Fibroblast of lung (primary cell): ENCODE results near the gene UGGT1. TPM values are rescaled to one million over a fixed set of nuclear protein-coding genes. Genes with fewer than 3 reads are reported as not detected.

ENCODE experiments used
- DNase-seq, 2 donors: peaks; one replicate each; pipeline versions ENCODE4 v3.0.0 to v3.0.0-alpha.2; 2010; ENCODE audit warnings: low read depth in 2 of 2
- H2AFZ ChIP-seq: 2 replicates; pipeline ENCODE4 v1.5.1; 2012; ENCODE audit warnings: low read length, control low read depth, inconsistent platforms
- H3K27ac ChIP-seq: 2 replicates; pipeline ENCODE4 v1.5.1; 2011; ENCODE audit warnings: low read length, control low read depth; ENCODE audit not compliant: insufficient read depth
- H3K27me3 ChIP-seq: 2 replicates; pipeline ENCODE4 v1.5.1; 2011; ENCODE audit warnings: mild to moderate bottlenecking, low read length; ENCODE audit not compliant: control insufficient read depth, insufficient read depth
- H3K36me3 ChIP-seq: 2 replicates; pipeline ENCODE4 v1.5.1; 2011; ENCODE audit warnings: low read length; ENCODE audit not compliant: control insufficient read depth, insufficient read depth
- H3K4me1 ChIP-seq: 2 replicates; pipeline ENCODE4 v1.5.1; 2011; ENCODE audit warnings: low read length; ENCODE audit not compliant: control insufficient read depth, insufficient read depth; ENCODE audit errors: extremely low read depth
- H3K4me2 ChIP-seq: 2 replicates; pipeline ENCODE4 v1.5.1; 2011; ENCODE audit warnings: low read length, control low read depth; ENCODE audit not compliant: insufficient read depth; ENCODE audit errors: extremely low read depth
- H3K4me3 ChIP-seq, 4 experiments: fragments of 200-600 bp in 1 of 4; sonication (generic) in 1 of 4; replicated peaks in 1 of 4; 2 replicates each; pipeline ENCODE4 v1.5.1; 2011 to 2016; ENCODE audit warnings: low read length in 4 of 4, low read depth in 3 of 4, mild to moderate bottlenecking in 3 of 4, control low read depth in 2 of 4, inconsistent platforms in 1 of 4, mixed read lengths in 1 of 4; ENCODE audit not compliant: insufficient read depth in 1 of 4; ENCODE audit errors: control extremely low read depth in 1 of 4
- H3K79me2 ChIP-seq: 2 replicates; pipeline ENCODE4 v1.5.1; 2012; ENCODE audit warnings: mild to moderate bottlenecking, low read length, inconsistent platforms; ENCODE audit not compliant: control insufficient read depth, insufficient read depth
- H3K9ac ChIP-seq: 2 replicates; pipeline ENCODE4 v1.5.1; 2011; ENCODE audit warnings: mild to moderate bottlenecking, low read length, control low read depth; ENCODE audit not compliant: insufficient read depth
- H3K9me3 ChIP-seq: 2 replicates; pipeline ENCODE4 v1.5.1; 2012; ENCODE audit warnings: low read depth, low read length; ENCODE audit not compliant: control insufficient read depth, insufficient read depth
- H4K20me1 ChIP-seq: 2 replicates; pipeline ENCODE4 v1.5.1; 2011; ENCODE audit warnings: low read length; ENCODE audit not compliant: control insufficient read depth, insufficient read depth; ENCODE audit errors: extremely low read depth
- CTCF ChIP-seq, 2 donors: IDR thresholded peaks in 1 of 2; conservative IDR thresholded peaks in 1 of 2; 1 replicate in 1 of 2; 2 replicates in 1 of 2; pipeline ENCODE4 v1.5.1; 2011 to 2012; ENCODE audit warnings: low read length in 2 of 2, control low read depth in 1 of 2, inconsistent platforms in 1 of 2, low read depth in 1 of 2, mild to moderate bottlenecking in 1 of 2
- EZH2 ChIP-seq: IDR thresholded peaks from 2 replicates; pipeline ENCODE4 v1.5.1; 2012; ENCODE audit warnings: low read length, control low read depth, mild to moderate bottlenecking; ENCODE audit errors: missing control alignments
- polyA plus RNA-seq, 2 donors: library from polyadenylated mRNA; depleted of rRNA in 1 of 2; stranded (reverse) in 1 of 2; unstranded in 1 of 2; fragments of >200 nt; gene quantifications; 2 replicates each; pipeline ENCODE4 v1.2.1, GENCODE V29; 2011 to 2012; ENCODE audit warnings: missing spikeins in 1 of 2
- total RNA-seq: library from RNA; depleted of rRNA; stranded (reverse); fragments of >200 nt; gene quantifications from 2 replicates; pipeline ENCODE4 v1.2.1, GENCODE V29; 2014

UGGT1 gene
- total and polyA plus RNA-seq, 2 donors (not counting 1 experiment from before 2014, with no cell fraction given): 59.3 to 87.9 TPM

GRCh38 chr2:128214866-128215460, 124.0 kb downstream of the UGGT1 start:
- Histone ChIP-seq H3K36me3 (no peaks in the 10 kb centered on the region), H3K79me2 (no peaks in the 10 kb centered on the region), H4K20me1 (no peaks in the 10 kb centered on the region), H3K4me2 (no peak overlapping the region), H3K9ac (no peak overlapping the region), H3K4me1 (no peaks in the 10 kb centered on the region), H3K9me3 (no peaks in the 10 kb centered on the region), H2AFZ (no peak overlapping the region), H3K4me3 (no peak overlapping the region), H3K27me3 (no peaks in the 10 kb centered on the region), H3K27ac (no peak overlapping the region)
- no peak for DNase-seq
- no peak for TF ChIP-seq EZH2
- TF ChIP-seq CTCF (conservative IDR thresholded peaks at IDR 0.05 in 1 of 2, IDR thresholded peaks at IDR 0.05 in 1 of 2; ENCODE audit: low read depth in 1 of 2, low read length in 2 of 2): no peak

- H3K9ac ChIP-seq: no peak overlapping the region
- TF ChIP-seq CTCF (conservative IDR thresholded peaks at IDR 0.05 in 1 of 2, IDR thresholded peaks at IDR 0.05 in 1 of 2; ENCODE audit: low read depth in 1 of 2, low read length in 2 of 2) (no peak), EZH2 (no peak)
- DNase-seq: peak in 1 of 2 donors; percentile 59
- H4K20me1 ChIP-seq: no peaks in the 10 kb centered on the region
- no peaks in the 10 kb centered on the region for H3K9me3 ChIP-seq
- H3K36me3 ChIP-seq: no peaks in the 10 kb centered on the region
- H3K4me2 ChIP-seq: no peak overlapping the region
- H3K4me3 ChIP-seq: no peak overlapping the region
- no peaks in the 10 kb centered on the region for H3K27me3 ChIP-seq
- no peak overlapping the region for H2AFZ ChIP-seq
- no peaks in the 10 kb centered on the region for H3K79me2 ChIP-seq
- H3K4me1 ChIP-seq: no peaks in the 10 kb centered on the region
- no peak overlapping the region for H3K27ac ChIP-seq
Observed at GRCh38 chr2:128215897-128216642, 125.1 kb downstream of the UGGT1 start.

- Histone ChIP-seq H3K27ac (no peak overlapping the region), H3K36me3 (no peaks in the 10 kb centered on the region), H3K79me2 (no peaks in the 10 kb centered on the region), H3K4me3 (no peak overlapping the region), H2AFZ (no peak overlapping the region), H4K20me1 (no peaks in the 10 kb centered on the region), H3K9me3 (no peaks in the 10 kb centered on the region), H3K9ac (no peak overlapping the region), H3K27me3 (no peaks in the 10 kb centered on the region), H3K4me2 (no peak overlapping the region), H3K4me1 (no peaks in the 10 kb centered on the region)
- no peak for DNase-seq
- no peak for TF ChIP-seq CTCF (conservative IDR thresholded peaks at IDR 0.05 in 1 of 2, IDR thresholded peaks at IDR 0.05 in 1 of 2; ENCODE audit: low read depth in 1 of 2, low read length in 2 of 2)
- no peak for TF ChIP-seq EZH2
Observed at GRCh38 chr2:128217671-128218070, 126.7 kb downstream of the UGGT1 start.
